HepG2 (cell line): ENCODE measurements around the gene DHX57. TPM values are rescaled to one million over a fixed set of nuclear protein-coding genes. Genes with fewer than 3 reads are reported as not detected.
"Not testable (repeated sequence)": the region's sequence is repeated elsewhere in the genome, so short reads cannot be mapped to it uniquely, and the experiment has no call there.

Source experiments
- ATAC-seq: fragments of 200-7000 bp; cut with Tn5 transposase; 3 replicates; pipeline ENCODE4 v1.9.1; 2020; ENCODE audit warnings: mild to moderate bottlenecking, moderate library complexity
- BruUV-seq: library from RNA; stranded (reverse); fragments of 400-500 nt; replicated peaks from 2 replicates; lab custom pipeline; 2021; lab: Mats Ljungman, UMichigan
- CTCF ChIA-PET: fragments of 300-600 bp; formaldehyde crosslinking; extraction: SDS; loops from one replicate; lab custom pipeline; 2021; ENCODE audit warnings: low total read pairs, inconsistent platforms, low intra/inter-chr PET ratio; lab: Yijun Ruan, JAX
- POLR2A ChIA-PET: fragments of 350-600 bp; sonication (Branson Sonifier 250); formaldehyde crosslinking; loops from one replicate; lab custom pipeline; 2020; ENCODE audit warnings: antibody characterized with exemption, inconsistent platforms; lab: Yijun Ruan, JAX
- DNase-seq: peaks from one replicate; pipeline ENCODE4 v3.0.0-alpha.2; 2015; ENCODE audit warnings: low spot score
- FAIRE-seq: peaks from 3 replicates; lab custom pipeline; 2011; peaks lifted over from hg19 to GRCh38; lab: Jason Lieb, UNC
- H2AFZ ChIP-seq: one replicate; pipeline ENCODE4 v1.6.1; 2011; ENCODE audit warnings: low read length, inconsistent platforms
- H3K27ac ChIP-seq: fragments of 300-600 bp; 3 replicates; pipeline ENCODE4 v1.8.0; 2011; ENCODE audit warnings: mixed run types, mild to moderate bottlenecking, mixed read lengths, low read length, inconsistent platforms; ENCODE audit not compliant: insufficient read depth; ENCODE audit errors: extremely low read length
- H3K27me3 ChIP-seq, 2 experiments: fragments of 200-600 bp in 1 of 2; 2 replicates in 1 of 2; 3 replicates in 1 of 2; pipeline versions ENCODE4 v1.6.0 to v1.8.0; 2011; ENCODE audit warnings: low read length in 2 of 2, mild to moderate bottlenecking in 2 of 2, moderate library complexity in 2 of 2, inconsistent platforms in 1 of 2; ENCODE audit not compliant: insufficient read depth in 2 of 2, control insufficient read depth in 1 of 2
- H3K36me3 ChIP-seq, 2 experiments: fragments of 200-600 bp in 1 of 2; replicated peaks in 1 of 2; 2 replicates in 1 of 2; 3 replicates in 1 of 2; pipeline versions ENCODE4 v1.5.1 to v1.8.0; 2011; ENCODE audit warnings: low read length in 2 of 2, inconsistent platforms in 1 of 2; ENCODE audit not compliant: insufficient read depth in 2 of 2, control insufficient read depth in 1 of 2
- H3K4me1 ChIP-seq: 2 replicates; pipeline ENCODE4 v1.5.1; 2012; ENCODE audit warnings: low read length, inconsistent platforms; ENCODE audit not compliant: insufficient read depth
- H3K4me2 ChIP-seq: 2 replicates; pipeline ENCODE4 v1.6.0; 2011; ENCODE audit warnings: low read depth, low read length, inconsistent platforms
- H3K4me3 ChIP-seq, 3 experiments: fragments of 200-600 bp in 1 of 3; sonication (generic), shearing (Covaris generic) in 1 of 3; replicated peaks in 1 of 3; 2 replicates each; pipeline ENCODE4 v1.5.1; 2011 to 2016; ENCODE audit warnings: low read length in 3 of 3, inconsistent platforms in 2 of 3, low read depth in 2 of 3, mild to moderate bottlenecking in 2 of 3, control low read depth in 1 of 3, mixed read lengths in 1 of 3; ENCODE audit not compliant: insufficient read depth in 1 of 3
- H3K79me2 ChIP-seq: one replicate; pipeline ENCODE4 v1.6.1; 2011; ENCODE audit warnings: low read length, inconsistent platforms; ENCODE audit not compliant: insufficient read depth
- H3K9ac ChIP-seq: 2 replicates; pipeline ENCODE4 v1.6.0; 2011; ENCODE audit warnings: mild to moderate bottlenecking, low read depth, low read length, inconsistent platforms; ENCODE audit not compliant: insufficient read depth
- H3K9me3 ChIP-seq: 2 replicates; pipeline ENCODE4 v1.5.1; 2012; ENCODE audit warnings: mild to moderate bottlenecking, low read length
- H4K20me1 ChIP-seq: 2 replicates; pipeline ENCODE4 v1.6.0; 2011; ENCODE audit warnings: inconsistent platforms, mild to moderate bottlenecking, low read length, moderate library complexity; ENCODE audit not compliant: insufficient read depth
- CAMTA2 ChIP-seq: sonication (generic); formaldehyde crosslinking; IDR thresholded peaks from 2 replicates; pipeline ENCODE4 v1.4.0; 2020; ENCODE audit warnings: mild to moderate bottlenecking, missing genetic modification reagents, borderline replicate concordance
- CBX1 ChIP-seq: IDR thresholded peaks from one replicate; pipeline ENCODE4 v1.6.1; 2016; ENCODE audit warnings: antibody characterized with exemption, low read depth
- MAFK ChIP-seq, 2 experiments: IDR thresholded peaks in 1 of 2; conservative IDR thresholded peaks in 1 of 2; 2 replicates each; pipeline ENCODE4 v1.6.1; 2011; ENCODE audit warnings: improper control_type of control experiment in 2 of 2, low read length in 2 of 2
- RFXANK ChIP-seq: IDR thresholded peaks from 2 replicates; pipeline ENCODE4 v1.6.1; 2016
- TEAD2 ChIP-seq: sonication (generic); formaldehyde crosslinking; IDR thresholded peaks from 2 replicates; pipeline ENCODE4 v1.9.0; 2021; ENCODE audit warnings: missing genetic modification reagents
- ZNF12 ChIP-seq: sonication (generic); formaldehyde crosslinking; IDR thresholded peaks from 2 replicates; pipeline ENCODE4 v1.5.0; 2020; ENCODE audit warnings: missing genetic modification reagents
- ZNF296 ChIP-seq: sonication (generic); formaldehyde crosslinking; conservative IDR thresholded peaks from 2 replicates; pipeline ENCODE4 v1.5.0; 2020; ENCODE audit warnings: mild to moderate bottlenecking, missing genetic modification reagents
- WGBS: methylation state at CpG from one replicate; pipeline ENCODE4 v1.1.6; 2017; ENCODE audit warnings: low lambda C conversion rate; 5-methylcytosine and 5-hydroxymethylcytosine counted together
- in situ Hi-C: cut with HindIII; loops from 2 replicates; pipeline ENCODE4 v1.10.0; 2017; ENCODE audit warnings: low pct_unique_long_range_greater_than_20kb; ENCODE audit not compliant: extremely low pct_ligation_motif_present
- intact Hi-C: fragments of 100-400 bp; cut with micrococcal nuclease; formaldehyde crosslinking; loops from one replicate; pipeline ENCODE4 v1.10.0; 2022; ENCODE audit not compliant: unreplicated experiment
- polyA plus RNA-seq, 8 experiments: library from polyadenylated mRNA; depleted of rRNA in 3 of 8; stranded (reverse) in 7 of 8; unstranded in 1 of 8; fragments of >200 nt; fragmentation: Illumina TruSeq in 4 of 8; extraction: Trizol in 4 of 8; gene quantifications; 2 replicates each; pipeline versions ENCODE4 v1.2.1 to v1.2.3, GENCODE V29; 2011 to 2016; ENCODE audit warnings: low read depth in 4 of 8, missing spikeins in 1 of 8, mixed read lengths in 1 of 8; ENCODE audit not compliant: insufficient read depth in 1 of 8
- total RNA-seq, 5 experiments: library from RNA; depleted of rRNA; stranded (reverse); fragments of >200 nt; fragmentation: Illumina TruSeq; extraction: Trizol; gene quantifications; 2 replicates each; pipeline ENCODE4 v1.2.3, GENCODE V29; 2016; ENCODE audit warnings: low read depth in 1 of 5

Gene DHX57
- total and polyA plus RNA-seq, 2 of the 13 experiments (the other 11 are each of a cell fraction or from before 2014, with no cell fraction given) = 9.2 to 24.2 TPM

- Histone ChIP-seq H3K27me3 (no peaks in the 10 kb centered on the region), H3K4me3 (no peak overlapping the region), H3K36me3 (no peaks in the 10 kb centered on the region), H3K4me2 (0 out of 2 replicates have a peak overlapping the region, but pooled peaks have one; percentile 2)
- POLR2A ChIA-PET = interaction anchor here (3.6 kb wide), 1 partner anchor 12 kb away, joined by 20 read pairs; the partner anchor contains the start of gene SRSF7
- intact Hi-C loops = no loop called here
- WGBS = 33% methylated on average over 2 of the region's 2 CpGs
- DNase-seq = no peak
- TF ChIP-seq TEAD2 (no peak), ZNF296 (CRISPR knock-in tag) (no peak), RFXANK (CRISPR knock-in tag) (no peak), MAFK (conservative IDR thresholded peaks at IDR 0.05 in 1 of 2, IDR thresholded peaks at IDR 0.05 in 1 of 2; ENCODE audit: low read length in 2 of 2) (no peak), CBX1 (no peak), ZNF12 (CRISPR knock-in tag) (no peak), CAMTA2 (CRISPR knock-in tag) (no peak)
- TF ChIP-seq, all 625 proteins: peak for 0
- ATAC-seq = no peak
- in situ Hi-C loops = no loop called here
- Histone ChIP-seq H3K9me3 (no peaks in the 10 kb centered on the region), H3K27ac (no peak overlapping the region), H3K4me1 (peaks cover 45% of the 10 kb centered on the region), H3K9ac (no peak overlapping the region), H2AFZ (no peak overlapping the region), H4K20me1 (no peaks in the 10 kb centered on the region), H3K79me2 (no peaks in the 10 kb centered on the region)
- BruUV-seq = no TSS peak
- FAIRE-seq = no peak
- CTCF ChIA-PET = no interaction called here
Measured at GRCh38 chr2:38763228-38763627, 112.5 kb downstream of the DHX57 start.

GRCh38 chr2:38755891-38756290, 119.8 kb downstream of the DHX57 start:
- DNase-seq, H4K20me1 ChIP-seq, H3K9ac ChIP-seq, ATAC-seq, POLR2A ChIA-PET, BruUV-seq, H3K36me3 ChIP-seq, CTCF ChIA-PET, FAIRE-seq, H3K27me3 ChIP-seq, H3K9me3 ChIP-seq, H3K27ac ChIP-seq, H3K4me2 ChIP-seq, H3K79me2 ChIP-seq, in situ Hi-C loops, H2AFZ ChIP-seq, H3K4me3 ChIP-seq: not testable (repeated sequence)
- WGBS = 93% methylated on average over 17 of the region's 31 CpGs
- H3K4me1 ChIP-seq = peaks cover 39% of the 10 kb centered on the region
- intact Hi-C loops = loop anchor here (10.0 kb wide), 1 partner anchor 369 kb away; the partner anchor contains the start of gene SOS1
